PFSK-1 (cell line): ENCODE data around the gene NPM1.

Source experiments
- POLR2AphosphoS5 ChIP-seq: IDR thresholded peaks from 2 replicates; pipeline ENCODE4 v1.6.1; 2012; ENCODE audit warnings: low read depth, mild to moderate bottlenecking, control low read depth, low read length, moderate library complexity
- SIN3A ChIP-seq: IDR thresholded peaks from 2 replicates; pipeline ENCODE4 v1.6.1; 2012; ENCODE audit warnings: mild to moderate bottlenecking, low read length, moderate library complexity, borderline replicate concordance; ENCODE audit not compliant: insufficient read depth
- TAF1 ChIP-seq: IDR thresholded peaks from 2 replicates; pipeline ENCODE4 v1.6.1; 2012; ENCODE audit warnings: low read length, control low read depth, borderline replicate concordance; ENCODE audit not compliant: insufficient read depth
- TF ChIP-seq, protein P1 (sequence below), 2 experiments: IDR thresholded peaks; 2 replicates each; pipeline versions ENCODE4 v1.6.1 to v1.8.0; 2011 to 2012; ENCODE audit warnings: low read depth in 2 of 2, low read length in 2 of 2, control low read depth in 1 of 2, inconsistent platforms in 1 of 2, mild to moderate bottlenecking in 1 of 2, moderate library complexity in 1 of 2; ENCODE audit not compliant: insufficient read depth in 1 of 2

DNA sequence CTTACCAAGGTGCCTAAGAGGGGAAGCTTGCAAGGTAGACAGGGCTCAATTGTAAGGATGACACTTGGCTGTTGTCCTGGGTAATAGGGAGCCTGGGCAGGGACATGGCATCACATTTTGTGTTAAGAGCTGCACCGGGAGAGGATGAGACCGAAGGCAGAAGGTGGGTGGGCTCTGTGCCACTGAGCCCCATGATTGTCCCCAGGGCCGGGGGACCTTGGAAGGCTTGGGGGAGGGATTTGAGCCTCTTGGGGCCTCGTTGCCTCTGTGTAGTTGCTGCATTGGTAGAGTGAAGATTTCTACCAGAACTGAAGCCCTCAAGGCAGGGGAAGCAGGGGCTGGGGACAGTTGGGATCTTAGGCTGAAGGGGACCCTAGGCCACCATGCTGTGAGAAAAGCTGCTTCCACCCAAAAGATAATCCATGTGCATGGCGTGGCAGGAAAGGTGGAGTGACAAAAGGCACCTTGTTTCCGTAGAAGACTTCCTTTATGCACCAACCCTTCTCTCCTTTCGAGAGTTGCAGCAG lies 43.7 kb downstream of the NPM1 start:
- no peak for TF ChIP-seq SIN3A
- TF ChIP-seq POLR2AphosphoS5 = no peak
- no peak for TF ChIP-seq TAF1
- TF ChIP-seq, protein P1, sequence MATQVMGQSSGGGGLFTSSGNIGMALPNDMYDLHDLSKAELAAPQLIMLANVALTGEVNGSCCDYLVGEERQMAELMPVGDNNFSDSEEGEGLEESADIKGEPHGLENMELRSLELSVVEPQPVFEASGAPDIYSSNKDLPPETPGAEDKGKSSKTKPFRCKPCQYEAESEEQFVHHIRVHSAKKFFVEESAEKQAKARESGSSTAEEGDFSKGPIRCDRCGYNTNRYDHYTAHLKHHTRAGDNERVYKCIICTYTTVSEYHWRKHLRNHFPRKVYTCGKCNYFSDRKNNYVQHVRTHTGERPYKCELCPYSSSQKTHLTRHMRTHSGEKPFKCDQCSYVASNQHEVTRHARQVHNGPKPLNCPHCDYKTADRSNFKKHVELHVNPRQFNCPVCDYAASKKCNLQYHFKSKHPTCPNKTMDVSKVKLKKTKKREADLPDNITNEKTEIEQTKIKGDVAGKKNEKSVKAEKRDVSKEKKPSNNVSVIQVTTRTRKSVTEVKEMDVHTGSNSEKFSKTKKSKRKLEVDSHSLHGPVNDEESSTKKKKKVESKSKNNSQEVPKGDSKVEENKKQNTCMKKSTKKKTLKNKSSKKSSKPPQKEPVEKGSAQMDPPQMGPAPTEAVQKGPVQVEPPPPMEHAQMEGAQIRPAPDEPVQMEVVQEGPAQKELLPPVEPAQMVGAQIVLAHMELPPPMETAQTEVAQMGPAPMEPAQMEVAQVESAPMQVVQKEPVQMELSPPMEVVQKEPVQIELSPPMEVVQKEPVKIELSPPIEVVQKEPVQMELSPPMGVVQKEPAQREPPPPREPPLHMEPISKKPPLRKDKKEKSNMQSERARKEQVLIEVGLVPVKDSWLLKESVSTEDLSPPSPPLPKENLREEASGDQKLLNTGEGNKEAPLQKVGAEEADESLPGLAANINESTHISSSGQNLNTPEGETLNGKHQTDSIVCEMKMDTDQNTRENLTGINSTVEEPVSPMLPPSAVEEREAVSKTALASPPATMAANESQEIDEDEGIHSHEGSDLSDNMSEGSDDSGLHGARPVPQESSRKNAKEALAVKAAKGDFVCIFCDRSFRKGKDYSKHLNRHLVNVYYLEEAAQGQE (IDR thresholded peaks at IDR 0.05; ENCODE audit: insufficient read depth in 1 of 2, low read depth in 2 of 2, low read length in 2 of 2) = no peak
